Calu3 (cell line): Measurements from ENCODE around the gene DYNC1H1. TPM values are rescaled to one million over a fixed set of nuclear protein-coding genes. Genes with fewer than 3 reads are reported as not detected.

Source experiments
- BruUV-seq: library from RNA; stranded (reverse); fragments of 400-500 nt; replicated peaks from 2 replicates; lab custom pipeline; 2021; lab: Mats Ljungman, UMichigan
- CTCF ChIA-PET: fragments of 300-600 bp; sonication (Branson Sonifier 250); formaldehyde crosslinking; loops from one replicate; lab custom pipeline; 2022; ENCODE audit warnings: antibody characterized with exemption; lab: Charles Lee
- DNase-seq: peaks from one replicate; pipeline ENCODE4 v3.0.0; 2022
- H3K27ac Mint-ChIP-seq: one replicate; pipeline ENCODE4 v1.8.0; 2022; ENCODE audit warnings: mixed read lengths; ENCODE audit not compliant: unreplicated experiment
- H3K27me3 Mint-ChIP-seq: one replicate; pipeline ENCODE4 v1.8.0; 2022; ENCODE audit warnings: mixed read lengths; ENCODE audit not compliant: unreplicated experiment
- H3K36me3 Mint-ChIP-seq: one replicate; pipeline ENCODE4 v1.8.0; 2022; ENCODE audit warnings: mild to moderate bottlenecking, moderate library complexity, mixed read lengths; ENCODE audit not compliant: insufficient read depth, unreplicated experiment
- H3K4me1 Mint-ChIP-seq: one replicate; pipeline ENCODE4 v1.8.0; 2022; ENCODE audit warnings: mild to moderate bottlenecking, low read depth, mixed read lengths; ENCODE audit not compliant: unreplicated experiment
- H3K4me3 Mint-ChIP-seq: one replicate; pipeline ENCODE4 v1.8.0; 2022; ENCODE audit warnings: mild to moderate bottlenecking, low read depth, moderate library complexity, mixed read lengths; ENCODE audit not compliant: unreplicated experiment
- H3K9me3 Mint-ChIP-seq: one replicate; pipeline ENCODE4 v1.8.0; 2022; ENCODE audit warnings: low read depth, mixed read lengths; ENCODE audit not compliant: unreplicated experiment
- CTCF ChIP-seq: fragments of 200-600 bp; IDR thresholded peaks from one replicate; pipeline ENCODE4 v1.8.0; 2022; ENCODE audit warnings: antibody characterized with exemption; ENCODE audit not compliant: unreplicated experiment
- intact Hi-C: fragments of 100-400 bp; cut with micrococcal nuclease; formaldehyde crosslinking; loops from one replicate; pipeline ENCODE4 v1.10.0; 2022; ENCODE audit not compliant: unreplicated experiment
- total RNA-seq: library from RNA; stranded (reverse); gene quantifications from 2 replicates; pipeline ENCODE4 v1.2.3, GENCODE V29; 2022

Gene DYNC1H1
- total RNA-seq, 1 experiment from 2014 or later, result 529 TPM

GRCh38 chr14:102027951-102028350 is 63.6 kb downstream of the DYNC1H1 start:
- peaks cover 9% of the 10 kb centered on the region for H3K4me1 Mint-ChIP-seq
- BruUV-seq, result no TSS peak
- intact Hi-C loops, result loop anchor here (10.0 kb wide), 1 partner anchor 63 kb away; the partner anchor contains the start of gene DYNC1H1
- no peak overlapping the region for H3K4me3 Mint-ChIP-seq
- no peaks in the 10 kb centered on the region for H3K27me3 Mint-ChIP-seq
- H3K9me3 Mint-ChIP-seq, result no peaks in the 10 kb centered on the region
- no peak overlapping the region for H3K27ac Mint-ChIP-seq
- DNase-seq, result no peak
- no peak for TF ChIP-seq CTCF
- H3K36me3 Mint-ChIP-seq, result peaks cover 44% of the 10 kb centered on the region
- CTCF ChIA-PET, result no interaction called here

- TF ChIP-seq CTCF, result no peak
- no peak overlapping the region for H3K4me3 Mint-ChIP-seq
- intact Hi-C loops, result loop anchor here (10.0 kb wide), 1 partner anchor 64 kb away; the partner anchor contains the start of gene DYNC1H1
- CTCF ChIA-PET, result interaction anchor here (1.0 kb wide), 1 partner anchor 18 kb away, joined by 3 read pairs; no protein-coding TSS in a partner anchor
- peaks cover 12% of the 10 kb centered on the region for H3K4me1 Mint-ChIP-seq
- peaks cover 43% of the 10 kb centered on the region for H3K36me3 Mint-ChIP-seq
- peak; percentile 6 for DNase-seq
- no peaks in the 10 kb centered on the region for H3K27me3 Mint-ChIP-seq
- no TSS peak for BruUV-seq
- H3K27ac Mint-ChIP-seq, result peak overlapping the region; percentile 25
- no peaks in the 10 kb centered on the region for H3K9me3 Mint-ChIP-seq
Measured at GRCh38 chr14:102028733-102029132, 64.4 kb downstream of the DYNC1H1 start.

GRCh38 chr14:102029956-102030355 is 65.6 kb downstream of the DYNC1H1 start:
- H3K9me3 Mint-ChIP-seq, result no peaks in the 10 kb centered on the region
- peaks cover 20% of the 10 kb centered on the region for H3K4me1 Mint-ChIP-seq
- CTCF ChIA-PET, result interaction anchor here (0.6 kb wide), 1 partner anchor 17 kb away, joined by 3 read pairs; no protein-coding TSS in a partner anchor
- H3K27me3 Mint-ChIP-seq, result no peaks in the 10 kb centered on the region
- no peak for DNase-seq
- H3K27ac Mint-ChIP-seq, result no peak overlapping the region
- H3K36me3 Mint-ChIP-seq, result peaks cover 48% of the 10 kb centered on the region
- no peak for TF ChIP-seq CTCF
- no peak overlapping the region for H3K4me3 Mint-ChIP-seq
- no TSS peak for BruUV-seq
- intact Hi-C loops, result loop anchor here (10.0 kb wide), 1 partner anchor 65 kb away; the partner anchor contains the start of gene DYNC1H1

GRCh38 chr14:102033241-102033640 is 68.9 kb downstream of the DYNC1H1 start:
- CTCF ChIA-PET, result interaction anchor here (0.5 kb wide), 1 partner anchor 103 kb away, joined by 3 read pairs; no protein-coding TSS in a partner anchor
- Mint-ChIP-seq H3K36me3 (peaks cover 57% of the 10 kb centered on the region), H3K4me1 (peaks cover 19% of the 10 kb centered on the region), H3K27ac (no peak overlapping the region), H3K4me3 (no peak overlapping the region), H3K9me3 (no peaks in the 10 kb centered on the region), H3K27me3 (no peaks in the 10 kb centered on the region)
- BruUV-seq, result TSS peak; percentile 32
- DNase-seq, result no peak
- intact Hi-C loops, result no loop called here
- no peak for TF ChIP-seq CTCF
